Mesenchymal stem cell (in vitro differentiated cells and primary cell): ENCODE measurements around the gene ABCC2.

Source experiments
- DNase-seq: peaks from one replicate; pipeline ENCODE4 v3.0.0-alpha.2; 2013
- H2AFZ ChIP-seq: one replicate; pipeline ENCODE4 v1.6.1; 2013; ENCODE audit warnings: low read depth, mild to moderate bottlenecking, control low read depth, inconsistent platforms, low read length, moderate library complexity
- H2AK5ac ChIP-seq: 2 replicates; pipeline ENCODE4 v1.6.1; 2013; ENCODE audit warnings: low read length, moderate library complexity, mild to moderate bottlenecking, inconsistent platforms; ENCODE audit not compliant: severe bottlenecking
- H2BK120ac ChIP-seq: one replicate; pipeline ENCODE4 v1.6.1; 2013; ENCODE audit warnings: low read depth, mild to moderate bottlenecking, inconsistent platforms, low read length, moderate library complexity
- H2BK12ac ChIP-seq, 2 experiments: one replicate each; pipeline ENCODE4 v1.6.1; 2013; ENCODE audit warnings: inconsistent platforms in 2 of 2, low read length in 2 of 2, mild to moderate bottlenecking in 2 of 2, moderate library complexity in 2 of 2, control low read depth in 1 of 2
- H2BK15ac ChIP-seq: one replicate; pipeline ENCODE4 v1.6.1; 2013; ENCODE audit warnings: mild to moderate bottlenecking, low read depth, inconsistent platforms; ENCODE audit not compliant: poor library complexity, severe bottlenecking
- H2BK5ac ChIP-seq: 2 replicates; pipeline ENCODE4 v1.6.1; 2013; ENCODE audit warnings: low read depth, mild to moderate bottlenecking, low read length, control low read depth, inconsistent platforms; ENCODE audit not compliant: poor library complexity, severe bottlenecking
- H3K14ac ChIP-seq, 2 experiments: one replicate each; pipeline ENCODE4 v1.6.1; 2013; ENCODE audit warnings: inconsistent platforms in 2 of 2, low read length in 2 of 2, control low read depth in 1 of 2, mild to moderate bottlenecking in 1 of 2, moderate library complexity in 1 of 2
- H3K18ac ChIP-seq, 2 experiments: one replicate each; pipeline ENCODE4 v1.6.1; 2013; ENCODE audit warnings: inconsistent platforms in 2 of 2, low read length in 2 of 2, control low read depth in 1 of 2, low read depth in 1 of 2, mild to moderate bottlenecking in 1 of 2
- H3K23ac ChIP-seq, 2 experiments: one replicate each; pipeline ENCODE4 v1.6.1; 2013; ENCODE audit warnings: inconsistent platforms in 2 of 2, low read length in 2 of 2, mild to moderate bottlenecking in 2 of 2, moderate library complexity in 2 of 2, control low read depth in 1 of 2
- H3K27ac ChIP-seq: 2 replicates; pipeline ENCODE4 v1.5.1; 2013; ENCODE audit warnings: mild to moderate bottlenecking, moderate library complexity, low read length, control low read depth, inconsistent platforms; ENCODE audit not compliant: poor library complexity, severe bottlenecking
- H3K27me3 ChIP-seq, 2 experiments: 2 replicates each; pipeline versions ENCODE4 v1.6.1 to v1.7.0; 2013; ENCODE audit warnings: low read length in 2 of 2, mild to moderate bottlenecking in 2 of 2, moderate library complexity in 2 of 2, control low read depth in 1 of 2, inconsistent platforms in 1 of 2; ENCODE audit not compliant: control insufficient read depth in 1 of 2, insufficient read depth in 1 of 2
- H3K36me3 ChIP-seq, 2 experiments: 2 replicates each; pipeline versions ENCODE4 v1.6.1 to v1.7.0; 2013; ENCODE audit warnings: low read length in 2 of 2, control low read depth in 1 of 2, inconsistent platforms in 1 of 2, low read depth in 1 of 2, mild to moderate bottlenecking in 1 of 2; ENCODE audit not compliant: insufficient read depth in 2 of 2, control insufficient read depth in 1 of 2
- H3K4ac ChIP-seq, 2 experiments: one replicate each; pipeline ENCODE4 v1.6.1; 2013; ENCODE audit warnings: inconsistent platforms in 2 of 2, low read length in 2 of 2, mild to moderate bottlenecking in 2 of 2, moderate library complexity in 2 of 2, control low read depth in 1 of 2, low read depth in 1 of 2
- H3K4me1 ChIP-seq: 2 replicates; pipeline ENCODE4 v1.6.1; 2013; ENCODE audit warnings: low read depth, low read length, control low read depth; ENCODE audit not compliant: control insufficient read depth, insufficient read depth
- H3K4me2 ChIP-seq: 2 replicates; pipeline ENCODE4 v1.6.1; 2013; ENCODE audit warnings: low read length, mild to moderate bottlenecking, inconsistent platforms; ENCODE audit not compliant: poor library complexity, severe bottlenecking
- H3K4me3 ChIP-seq, 2 experiments: 2 replicates each; pipeline versions ENCODE4 v1.5.1 to v1.7.0; 2013; ENCODE audit warnings: low read length in 2 of 2, mild to moderate bottlenecking in 2 of 2, control low read depth in 1 of 2, low read depth in 1 of 2; ENCODE audit not compliant: insufficient read depth in 1 of 2
- H3K79me1 ChIP-seq: replicated peaks from 2 replicates; pipeline ENCODE4 v1.6.1; 2013; ENCODE audit warnings: mild to moderate bottlenecking, control low read depth, low read length, inconsistent platforms; ENCODE audit not compliant: poor library complexity, severe bottlenecking
- H3K9ac ChIP-seq: 2 replicates; pipeline ENCODE4 v1.7.0; 2013; ENCODE audit warnings: mild to moderate bottlenecking, low read length, moderate library complexity
- H3K9me3 ChIP-seq: 2 replicates; pipeline ENCODE4 v1.7.0; 2013; ENCODE audit warnings: mild to moderate bottlenecking, low read length; ENCODE audit not compliant: control insufficient read depth
- H4K8ac ChIP-seq: one replicate; pipeline ENCODE4 v1.6.1; 2013; ENCODE audit warnings: inconsistent platforms, mild to moderate bottlenecking, low read length, moderate library complexity
- H4K91ac ChIP-seq: one replicate; pipeline ENCODE4 v1.6.1; 2013; ENCODE audit warnings: mild to moderate bottlenecking, low read length, inconsistent platforms
- WGBS: methylation state at CpG from one replicate; pipeline ENCODE4 v1.1.7; 2013; ENCODE audit warnings: mixed read lengths; 5-methylcytosine and 5-hydroxymethylcytosine counted together

ABCC2 gene

GRCh38 chr10:99827936-99828335 lies 45.5 kb downstream of the ABCC2 start:
- Histone ChIP-seq H3K14ac (no peak overlapping the region), H3K27ac (no peak overlapping the region), H2AK5ac (no peak overlapping the region), H3K4ac (no peak overlapping the region), H3K18ac (no peak overlapping the region), H3K79me1 (no peaks in the 10 kb centered on the region), H2BK5ac (no peak overlapping the region), H3K4me3 (no peak overlapping the region), H3K4me2 (no peak overlapping the region), H2BK12ac (no peak overlapping the region), H3K9me3 (peaks cover 4% of the 10 kb centered on the region), H2BK120ac (no peak overlapping the region), H3K9ac (no peak overlapping the region), H3K36me3 (peaks cover 0 to 9% of the 10 kb centered on the region in 2 experiments), H2BK15ac (no peak overlapping the region), H3K4me1 (no peaks in the 10 kb centered on the region), H3K23ac (no peak overlapping the region), H3K27me3 (peaks cover 0 to 6% of the 10 kb centered on the region in 2 experiments), H4K8ac (no peak overlapping the region), H4K91ac (no peak overlapping the region), H2AFZ (no peak overlapping the region)
- 100% methylated on average over 1 of the region's 3 CpGs for WGBS
- peak; percentile 66 for DNase-seq

- Histone ChIP-seq H2BK120ac (no peak overlapping the region), H3K14ac (no peak overlapping the region), H2BK12ac (no peak overlapping the region), H2AK5ac (no peak overlapping the region), H3K27ac (no peak overlapping the region), H2BK5ac (no peak overlapping the region), H3K23ac (no peak overlapping the region), H3K18ac (no peak overlapping the region), H3K4ac (no peak overlapping the region), H3K79me1 (no peaks in the 10 kb centered on the region), H4K8ac (no peak overlapping the region), H3K9ac (no peak overlapping the region), H2BK15ac (no peak overlapping the region), H3K27me3 (peaks cover 0 to 6% of the 10 kb centered on the region in 2 experiments), H3K4me2 (no peak overlapping the region), H3K4me1 (no peaks in the 10 kb centered on the region), H3K9me3 (peaks cover 4% of the 10 kb centered on the region), H3K4me3 (no peak overlapping the region), H2AFZ (no peak overlapping the region), H4K91ac (no peak overlapping the region), H3K36me3 (peaks cover 0 to 9% of the 10 kb centered on the region in 2 experiments)
- no peak for DNase-seq
- WGBS = 98% methylated on average over 2 of the region's 2 CpGs
Measured at GRCh38 chr10:99828464-99828863, 46.0 kb downstream of the ABCC2 start.

DNA sequence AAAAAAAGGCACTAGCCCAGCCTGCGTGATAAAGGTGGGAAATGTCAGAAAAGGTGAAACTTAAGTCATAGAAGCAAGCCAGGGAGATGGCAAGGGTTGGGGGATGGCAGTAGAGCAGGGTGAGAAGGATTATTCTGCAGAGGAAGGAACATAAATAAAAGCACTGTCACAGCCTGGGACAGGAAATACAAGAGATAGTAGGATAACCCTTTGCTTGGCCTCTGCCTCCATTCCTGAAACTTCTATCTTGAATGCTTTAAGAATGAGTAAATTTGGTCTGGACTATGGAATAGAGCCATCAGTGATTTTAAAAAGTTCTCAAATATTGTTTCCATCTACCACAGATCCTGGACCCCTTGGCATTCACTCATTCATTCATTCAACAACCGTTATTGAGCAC lies 50.0 kb downstream of the ABCC2 start:
- 78% methylated on average over 2 of the region's 2 CpGs for WGBS
- Histone ChIP-seq H3K4me1 (no peaks in the 10 kb centered on the region), H3K14ac (no peak overlapping the region), H3K18ac (no peak overlapping the region), H2AK5ac (no peak overlapping the region), H3K79me1 (no peaks in the 10 kb centered on the region), H2AFZ (no peak overlapping the region), H3K4me3 (no peak overlapping the region), H3K27me3 (peaks cover 0 to 6% of the 10 kb centered on the region in 2 experiments), H3K23ac (no peak overlapping the region), H2BK120ac (no peak overlapping the region), H4K8ac (no peak overlapping the region), H3K9me3 (peaks cover 4% of the 10 kb centered on the region), H3K4me2 (no peak overlapping the region), H2BK5ac (no peak overlapping the region), H3K27ac (no peak overlapping the region), H3K9ac (no peak overlapping the region), H2BK15ac (no peak overlapping the region), H4K91ac (no peak overlapping the region), H3K4ac (no peak overlapping the region), H2BK12ac (peak overlapping the region in 1 of 2 experiments; percentile 75), H3K36me3 (peaks cover 0 to 9% of the 10 kb centered on the region in 2 experiments)
- no peak for DNase-seq

DNA sequence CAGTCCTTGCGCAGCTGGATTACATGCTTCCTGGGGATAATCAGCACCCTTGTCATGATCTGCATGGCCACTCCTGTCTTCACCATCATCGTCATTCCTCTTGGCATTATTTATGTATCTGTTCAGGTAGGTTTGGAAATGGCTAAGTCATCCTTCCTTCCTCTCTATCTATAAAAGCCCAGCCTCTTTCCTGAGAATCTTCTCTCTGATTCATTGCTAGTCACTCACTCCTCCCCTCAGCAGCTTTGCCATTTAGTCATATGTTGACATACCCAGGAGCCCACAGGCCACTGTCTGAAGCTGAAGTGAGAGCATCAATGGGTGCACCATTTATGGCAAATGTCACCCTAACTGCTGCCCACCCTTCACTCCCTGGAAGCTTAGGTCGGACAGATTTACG lies 52.0 kb downstream of the ABCC2 start:
- no peak overlapping the region for H3K4me3 ChIP-seq
- H3K14ac ChIP-seq = no peak overlapping the region
- H3K79me1 ChIP-seq = no peaks in the 10 kb centered on the region
- no peak overlapping the region for H2AK5ac ChIP-seq
- no peak overlapping the region for H4K91ac ChIP-seq
- no peak overlapping the region for H3K4ac ChIP-seq
- no peak overlapping the region for H2BK5ac ChIP-seq
- no peak overlapping the region for H2AFZ ChIP-seq
- H3K36me3 ChIP-seq = peaks cover 0 to 9% of the 10 kb centered on the region in 2 experiments
- peak overlapping the region; percentile 32 for H4K8ac ChIP-seq
- H2BK12ac ChIP-seq = peak overlapping the region in 1 of 2 experiments; percentile 40
- no peak overlapping the region for H3K27ac ChIP-seq
- peak overlapping the region in 1 of 2 experiments; percentile 13 for H3K18ac ChIP-seq
- no peaks in the 10 kb centered on the region for H3K4me1 ChIP-seq
- no peak overlapping the region for H3K4me2 ChIP-seq
- no peak overlapping the region for H3K23ac ChIP-seq
- DNase-seq = peak; percentile 84
- no peak overlapping the region for H3K9ac ChIP-seq
- no peak overlapping the region for H2BK15ac ChIP-seq
- H2BK120ac ChIP-seq = no peak overlapping the region
- no peaks in the 10 kb centered on the region for H3K9me3 ChIP-seq
- H3K27me3 ChIP-seq = peaks cover 0 to 6% of the 10 kb centered on the region in 2 experiments
- 59% methylated on average over 4 of the region's 4 CpGs for WGBS
